Type B pancreatic cell (in vitro differentiated cells): ENCODE results near the gene LSM14A. TPM values are rescaled to one million over a fixed set of nuclear protein-coding genes. Genes with fewer than 3 reads are reported as not detected.

Experiments used
- DNase-seq: peaks from one replicate; pipeline ENCODE4 v3.0.0; 2021; ENCODE audit warnings: mixed read lengths; ENCODE audit not compliant: unreplicated experiment; ENCODE audit errors: extremely low spot score
- H3K27ac Mint-ChIP-seq: 2 replicates; pipeline ENCODE4 v1.8.0; 2021; ENCODE audit warnings: mild to moderate bottlenecking, mixed read lengths
- H3K27me3 Mint-ChIP-seq: 2 replicates; pipeline ENCODE4 v1.8.0; 2021; ENCODE audit warnings: mixed read lengths
- H3K36me3 Mint-ChIP-seq: 2 replicates; pipeline ENCODE4 v1.8.0; 2021; ENCODE audit warnings: mixed read lengths
- H3K4me1 Mint-ChIP-seq: one replicate; pipeline ENCODE4 v1.8.0; 2021; ENCODE audit warnings: mixed read lengths; ENCODE audit not compliant: unreplicated experiment
- H3K4me3 Mint-ChIP-seq: 2 replicates; pipeline ENCODE4 v1.8.0; 2021; ENCODE audit warnings: mild to moderate bottlenecking, mixed read lengths
- H3K9me3 Mint-ChIP-seq: 2 replicates; pipeline ENCODE4 v1.8.0; 2021; ENCODE audit warnings: mixed read lengths
- total RNA-seq: library from RNA; stranded (reverse); gene quantifications from 2 replicates; pipeline ENCODE4 v1.2.1, GENCODE V29; 2021; ENCODE audit warnings: low replicate concordance
- TF ChIP-seq, protein P1 (sequence below): fragments of 200-600 bp; sonication (generic); conservative IDR thresholded peaks from 2 replicates; pipeline ENCODE4 v1.5.0; 2021; ENCODE audit warnings: antibody characterized with exemption, mild to moderate bottlenecking

LSM14A gene
- total RNA-seq, 1 donor from 2014 or later, result 112 TPM

- Mint-ChIP-seq H3K27me3 (peaks cover 2% of the 10 kb centered on the region), H3K27ac (no peak overlapping the region), H3K4me3 (no peak overlapping the region), H3K36me3 (no peaks in the 10 kb centered on the region), H3K4me1 (peaks cover 4% of the 10 kb centered on the region), H3K9me3 (no peaks in the 10 kb centered on the region)
- DNase-seq, result no peak
- TF ChIP-seq, protein P1, sequence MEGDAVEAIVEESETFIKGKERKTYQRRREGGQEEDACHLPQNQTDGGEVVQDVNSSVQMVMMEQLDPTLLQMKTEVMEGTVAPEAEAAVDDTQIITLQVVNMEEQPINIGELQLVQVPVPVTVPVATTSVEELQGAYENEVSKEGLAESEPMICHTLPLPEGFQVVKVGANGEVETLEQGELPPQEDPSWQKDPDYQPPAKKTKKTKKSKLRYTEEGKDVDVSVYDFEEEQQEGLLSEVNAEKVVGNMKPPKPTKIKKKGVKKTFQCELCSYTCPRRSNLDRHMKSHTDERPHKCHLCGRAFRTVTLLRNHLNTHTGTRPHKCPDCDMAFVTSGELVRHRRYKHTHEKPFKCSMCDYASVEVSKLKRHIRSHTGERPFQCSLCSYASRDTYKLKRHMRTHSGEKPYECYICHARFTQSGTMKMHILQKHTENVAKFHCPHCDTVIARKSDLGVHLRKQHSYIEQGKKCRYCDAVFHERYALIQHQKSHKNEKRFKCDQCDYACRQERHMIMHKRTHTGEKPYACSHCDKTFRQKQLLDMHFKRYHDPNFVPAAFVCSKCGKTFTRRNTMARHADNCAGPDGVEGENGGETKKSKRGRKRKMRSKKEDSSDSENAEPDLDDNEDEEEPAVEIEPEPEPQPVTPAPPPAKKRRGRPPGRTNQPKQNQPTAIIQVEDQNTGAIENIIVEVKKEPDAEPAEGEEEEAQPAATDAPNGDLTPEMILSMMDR, result no peak
Observed at GRCh38 chr19:34141025-34141424, 31.3 kb upstream of the LSM14A start.

GRCh38 chr19:34142440-34142839 is 29.9 kb upstream of the LSM14A start:
- no peak for DNase-seq
- no peak overlapping the region for H3K27ac Mint-ChIP-seq
- H3K36me3 Mint-ChIP-seq, result no peaks in the 10 kb centered on the region
- H3K4me3 Mint-ChIP-seq, result no peak overlapping the region
- no peaks in the 10 kb centered on the region for H3K27me3 Mint-ChIP-seq
- TF ChIP-seq, protein P1, result no peak
- no peaks in the 10 kb centered on the region for H3K9me3 Mint-ChIP-seq
- H3K4me1 Mint-ChIP-seq, result peaks cover 4% of the 10 kb centered on the region

DNA sequence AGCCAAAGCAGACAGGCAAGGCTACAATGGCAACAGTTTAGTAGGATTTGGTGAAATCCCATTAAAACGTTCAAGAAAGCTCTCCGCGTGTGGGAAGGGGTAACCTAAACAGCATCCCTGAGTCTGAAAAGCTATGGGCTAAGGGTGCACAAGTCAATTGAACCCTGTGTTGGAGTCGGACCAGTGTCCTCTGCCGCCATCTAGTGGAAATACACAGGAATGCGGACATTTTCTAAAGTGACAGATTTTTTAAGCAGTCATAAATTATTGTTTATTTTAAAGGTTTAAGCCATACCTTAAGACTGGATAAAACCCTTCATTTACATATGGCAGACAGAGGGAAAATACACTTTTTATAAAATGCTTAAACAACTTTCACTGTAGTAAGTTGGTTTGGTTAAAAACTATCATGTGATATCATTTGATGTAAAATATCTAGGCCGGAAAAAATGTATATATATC is 26.5 kb upstream of the LSM14A start:
- no peak for DNase-seq
- no peaks in the 10 kb centered on the region for H3K36me3 Mint-ChIP-seq
- H3K9me3 Mint-ChIP-seq, result no peaks in the 10 kb centered on the region
- H3K27ac Mint-ChIP-seq, result no peak overlapping the region
- peaks cover 4% of the 10 kb centered on the region for H3K4me1 Mint-ChIP-seq
- H3K27me3 Mint-ChIP-seq, result no peaks in the 10 kb centered on the region
- TF ChIP-seq, protein P1, result peak; percentile 94
- no peak overlapping the region for H3K4me3 Mint-ChIP-seq

DNA sequence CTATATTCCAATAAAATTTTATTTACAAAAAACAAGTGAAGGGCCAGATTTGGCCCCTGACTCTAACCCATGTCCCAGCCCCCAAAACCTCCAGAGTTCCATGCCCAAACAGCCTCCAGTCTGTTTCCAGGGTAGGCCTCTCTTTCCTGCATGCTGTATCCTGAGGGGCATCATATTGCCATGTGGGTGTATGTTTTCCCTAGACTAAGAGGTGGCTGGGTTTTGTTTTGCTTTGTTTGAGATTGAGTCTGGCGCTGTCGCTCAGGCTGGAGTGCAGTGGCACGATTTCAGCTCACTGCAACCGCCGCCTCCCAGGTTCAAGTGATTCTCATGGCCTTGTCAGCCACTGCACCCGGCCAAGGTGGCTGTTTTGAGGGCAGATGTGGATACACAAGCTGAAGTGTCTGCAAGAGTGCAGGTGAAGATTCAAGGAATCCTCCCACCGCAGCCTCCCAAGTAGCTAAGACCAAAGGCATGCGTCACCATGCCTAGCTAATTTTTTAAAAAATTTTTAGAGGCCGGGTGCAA is 23.6 kb upstream of the LSM14A start:
- Mint-ChIP-seq H3K36me3 (no peaks in the 10 kb centered on the region), H3K9me3 (no peaks in the 10 kb centered on the region), H3K27ac (no peak overlapping the region), H3K4me1 (peaks cover 4% of the 10 kb centered on the region), H3K4me3 (no peak overlapping the region), H3K27me3 (peaks cover 4% of the 10 kb centered on the region)
- TF ChIP-seq, protein P1, result no peak
- DNase-seq, result no peak

- TF ChIP-seq, protein P1, result no peak
- DNase-seq, result no peak
- Mint-ChIP-seq H3K27me3 (peaks cover 4% of the 10 kb centered on the region), H3K4me1 (peaks cover 4% of the 10 kb centered on the region), H3K4me3 (no peak overlapping the region), H3K27ac (no peak overlapping the region), H3K9me3 (no peaks in the 10 kb centered on the region), H3K36me3 (no peaks in the 10 kb centered on the region)
Observed at GRCh38 chr19:34149873-34150272, 22.4 kb upstream of the LSM14A start.

DNA sequence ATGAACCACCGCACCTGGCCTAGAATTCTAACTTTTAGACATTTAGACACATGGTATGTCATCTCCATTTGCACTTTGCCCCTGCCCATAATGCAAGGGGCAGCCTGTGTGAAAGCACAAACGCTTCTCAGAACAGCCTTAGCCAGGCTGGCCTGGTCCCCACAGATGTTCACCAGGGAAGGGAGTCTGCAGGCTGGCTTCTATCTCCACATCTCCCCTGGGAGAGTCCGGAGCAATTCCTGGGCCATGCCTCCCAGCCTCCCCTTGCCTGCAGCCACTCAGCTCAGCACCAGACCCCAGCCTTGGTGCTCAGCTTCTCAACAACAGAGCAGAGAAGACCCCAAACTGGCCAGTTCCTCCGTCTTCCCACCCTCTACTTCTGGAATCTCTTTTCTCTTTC is 21.7 kb upstream of the LSM14A start:
- no peaks in the 10 kb centered on the region for H3K36me3 Mint-ChIP-seq
- H3K27me3 Mint-ChIP-seq, result peaks cover 4% of the 10 kb centered on the region
- H3K27ac Mint-ChIP-seq, result no peak overlapping the region
- no peak for DNase-seq
- no peaks in the 10 kb centered on the region for H3K9me3 Mint-ChIP-seq
- H3K4me3 Mint-ChIP-seq, result no peak overlapping the region
- peaks cover 3% of the 10 kb centered on the region for H3K4me1 Mint-ChIP-seq
- TF ChIP-seq, protein P1, result no peak
